ENCODE data around the gene CEP250.

The CEP250 gene

GRCh38 chr20:35503841-35504561 is 48.6 kb downstream of the CEP250 start:
- no peak for DNase-seq (ENCODE audit: low read depth)
- TF ChIP-seq CTCF (IDR thresholded peaks at IDR 0.05; ENCODE audit: insufficient read depth, low read depth, low read length, missing control alignments), result no peak
- H3K4me3 ChIP-seq (ENCODE audit: low read depth, low read length), result no peak overlapping the region

GRCh38 chr20:35504751-35505150 is 49.4 kb downstream of the CEP250 start:
- no peak overlapping the region for H3K4me3 ChIP-seq (ENCODE audit: low read depth, low read length)
- DNase-seq (ENCODE audit: low read depth), result no peak
- no peak for TF ChIP-seq CTCF (IDR thresholded peaks at IDR 0.05; ENCODE audit: insufficient read depth, low read depth, low read length, missing control alignments)

- DNase-seq (ENCODE audit: low read depth), result peak; percentile 8
- TF ChIP-seq CTCF (IDR thresholded peaks at IDR 0.05; ENCODE audit: insufficient read depth, low read depth, low read length, missing control alignments), result no peak
- H3K4me3 ChIP-seq (ENCODE audit: low read depth, low read length), result no peak overlapping the region
These were observed 50.8 kb downstream of the CEP250 start for GRCh38 chr20:35506179-35506578.

- DNase-seq (ENCODE audit: low read depth), result peak; percentile 11
- H3K4me3 ChIP-seq (ENCODE audit: low read depth, low read length), result no peak overlapping the region
- TF ChIP-seq CTCF (IDR thresholded peaks at IDR 0.05; ENCODE audit: insufficient read depth, low read depth, low read length, missing control alignments), result no peak
These were observed 51.7 kb downstream of the CEP250 start for GRCh38 chr20:35506872-35507638.

- DNase-seq (ENCODE audit: low read depth), result no peak
- no peak overlapping the region for H3K4me3 ChIP-seq (ENCODE audit: low read depth, low read length)
- TF ChIP-seq CTCF (IDR thresholded peaks at IDR 0.05; ENCODE audit: insufficient read depth, low read depth, low read length, missing control alignments), result no peak
These were observed 53.3 kb downstream of the CEP250 start for GRCh38 chr20:35508493-35509218.

GRCh38 chr20:35510951-35511735 is 55.7 kb downstream of the CEP250 start:
- H3K4me3 ChIP-seq (ENCODE audit: low read depth, low read length), result no peak overlapping the region
- TF ChIP-seq CTCF (IDR thresholded peaks at IDR 0.05; ENCODE audit: insufficient read depth, low read depth, low read length, missing control alignments), result no peak
- DNase-seq (ENCODE audit: low read depth), result no peak

All from GM12865 (cell line).